ENCODE results near the gene DEFB108B. TPM values are rescaled to one million over a fixed set of nuclear protein-coding genes. Genes with fewer than 3 reads are reported as not detected.
"Not testable (repeated sequence)": the region's sequence is repeated elsewhere in the genome, so short reads cannot be mapped to it uniquely, and the experiment has no call there.

Gene DEFB108B
- polyA plus RNA-seq, 3 donors from 2014 or later, result not detected

- DNase-seq, result peak; percentile 67
- not testable (repeated sequence) for H3K9me3 Mint-ChIP-seq; H3K4me3 Mint-ChIP-seq; H3K4me1 Mint-ChIP-seq; H3K27ac Mint-ChIP-seq; H3K36me3 Mint-ChIP-seq; H3K27me3 Mint-ChIP-seq (ENCODE audit: low read depth in 3 of 3)
Observed at GRCh38 chr11:71800335-71800953, 32.6 kb upstream of the DEFB108B start.

- H3K27me3 Mint-ChIP-seq (ENCODE audit: low read depth in 3 of 3); DNase-seq; H3K4me1 Mint-ChIP-seq; H3K4me3 Mint-ChIP-seq; H3K9me3 Mint-ChIP-seq; H3K36me3 Mint-ChIP-seq; H3K27ac Mint-ChIP-seq: not testable (repeated sequence)
Observed at GRCh38 chr11:71801026-71801425, 32.0 kb upstream of the DEFB108B start.

GRCh38 chr11:71802874-71803273, 30.1 kb upstream of the DEFB108B start:
- H3K27ac Mint-ChIP-seq; H3K36me3 Mint-ChIP-seq; H3K4me1 Mint-ChIP-seq; DNase-seq; H3K27me3 Mint-ChIP-seq (ENCODE audit: low read depth in 3 of 3); H3K4me3 Mint-ChIP-seq; H3K9me3 Mint-ChIP-seq: not testable (repeated sequence)

GRCh38 chr11:71804158-71804947, 28.6 kb upstream of the DEFB108B start:
- not testable (repeated sequence) for H3K27me3 Mint-ChIP-seq (ENCODE audit: low read depth in 3 of 3); H3K4me3 Mint-ChIP-seq; H3K27ac Mint-ChIP-seq; DNase-seq; H3K36me3 Mint-ChIP-seq; H3K9me3 Mint-ChIP-seq; H3K4me1 Mint-ChIP-seq

GRCh38 chr11:71812529-71812928, 20.5 kb upstream of the DEFB108B start:
- not testable (repeated sequence) for H3K36me3 Mint-ChIP-seq; DNase-seq; H3K9me3 Mint-ChIP-seq; H3K27me3 Mint-ChIP-seq (ENCODE audit: low read depth in 3 of 3)
- H3K27ac Mint-ChIP-seq, result peak overlapping the region in 2 of 6 donors; percentile 66 to 78
- peak overlapping the region in 4 of 5 donors; percentile 62 to 92 (median 84) for H3K4me3 Mint-ChIP-seq
- H3K4me1 Mint-ChIP-seq, result peaks cover 9 to 14% of the 10 kb centered on the region in 2 donors

- Mint-ChIP-seq H3K4me1 (peaks cover 9 to 14% of the 10 kb centered on the region in 2 donors), H3K27ac (peak overlapping the region; percentile 75 to 94 (median 85)), H3K4me3 (peak overlapping the region; percentile 83 to 92 (median 90))
- not testable (repeated sequence) for H3K27me3 Mint-ChIP-seq (ENCODE audit: low read depth in 3 of 3); H3K36me3 Mint-ChIP-seq; H3K9me3 Mint-ChIP-seq
- peak; percentile 79 to 84 (median 81) for DNase-seq
Observed at GRCh38 chr11:71813481-71814355, 19.3 kb upstream of the DEFB108B start.

- H3K36me3 Mint-ChIP-seq; H3K9me3 Mint-ChIP-seq; DNase-seq; H3K4me3 Mint-ChIP-seq; H3K27ac Mint-ChIP-seq; H3K4me1 Mint-ChIP-seq; H3K27me3 Mint-ChIP-seq (ENCODE audit: low read depth in 3 of 3): not testable (repeated sequence)
Observed at GRCh38 chr11:71821539-71821938, 11.5 kb upstream of the DEFB108B start.

GRCh38 chr11:71829247-71829646, 3.8 kb upstream of the DEFB108B start:
- not testable (repeated sequence) for H3K4me1 Mint-ChIP-seq; H3K4me3 Mint-ChIP-seq; H3K36me3 Mint-ChIP-seq; H3K27ac Mint-ChIP-seq; H3K27me3 Mint-ChIP-seq (ENCODE audit: low read depth in 3 of 3); H3K9me3 Mint-ChIP-seq; DNase-seq

- H3K27me3 Mint-ChIP-seq (ENCODE audit: low read depth in 3 of 3); DNase-seq; H3K36me3 Mint-ChIP-seq; H3K4me3 Mint-ChIP-seq; H3K4me1 Mint-ChIP-seq; H3K27ac Mint-ChIP-seq; H3K9me3 Mint-ChIP-seq: not testable (repeated sequence)
Observed at GRCh38 chr11:71829686-71830085, 3.3 kb upstream of the DEFB108B start.

GRCh38 chr11:71842720-71843119, 9.7 kb downstream of the DEFB108B start:
- not testable (repeated sequence) for DNase-seq; H3K4me1 Mint-ChIP-seq; H3K27me3 Mint-ChIP-seq (ENCODE audit: low read depth in 3 of 3); H3K4me3 Mint-ChIP-seq; H3K36me3 Mint-ChIP-seq; H3K27ac Mint-ChIP-seq; H3K9me3 Mint-ChIP-seq

GRCh38 chr11:71843355-71843754, 10.4 kb downstream of the DEFB108B start:
- not testable (repeated sequence) for H3K36me3 Mint-ChIP-seq; H3K27me3 Mint-ChIP-seq (ENCODE audit: low read depth in 3 of 3); H3K27ac Mint-ChIP-seq; H3K4me3 Mint-ChIP-seq; DNase-seq; H3K4me1 Mint-ChIP-seq
- H3K9me3 Mint-ChIP-seq, result peaks cover 0 to 12% (median 9%) of the 10 kb centered on the region in 6 donors

- H3K9me3 Mint-ChIP-seq, result peaks cover 0 to 13% (median 10%) of the 10 kb centered on the region in 6 donors
- peaks cover 2 to 12% (median 9%) of the 10 kb centered on the region in 3 donors for H3K27me3 Mint-ChIP-seq (ENCODE audit: low read depth in 3 of 3)
- H3K36me3 Mint-ChIP-seq, result no peaks in the 10 kb centered on the region
- no peaks in the 10 kb centered on the region for H3K4me1 Mint-ChIP-seq
- no peak overlapping the region for H3K4me3 Mint-ChIP-seq
- no peak for DNase-seq
- no peak overlapping the region for H3K27ac Mint-ChIP-seq
Observed at GRCh38 chr11:71843858-71844257, 10.9 kb downstream of the DEFB108B start.

GRCh38 chr11:71853895-71854294, 20.9 kb downstream of the DEFB108B start:
- not testable (repeated sequence) for H3K27ac Mint-ChIP-seq; DNase-seq; H3K4me1 Mint-ChIP-seq; H3K4me3 Mint-ChIP-seq; H3K27me3 Mint-ChIP-seq (ENCODE audit: low read depth in 3 of 3)
- peaks cover 7 to 17% (median 9%) of the 10 kb centered on the region in 3 donors for H3K36me3 Mint-ChIP-seq
- peaks cover 2 to 15% (median 9%) of the 10 kb centered on the region in 6 donors for H3K9me3 Mint-ChIP-seq

- DNase-seq; H3K4me1 Mint-ChIP-seq; H3K27me3 Mint-ChIP-seq (ENCODE audit: low read depth in 3 of 3); H3K36me3 Mint-ChIP-seq; H3K27ac Mint-ChIP-seq; H3K4me3 Mint-ChIP-seq; H3K9me3 Mint-ChIP-seq: not testable (repeated sequence)
Observed at GRCh38 chr11:71855880-71856279, 22.9 kb downstream of the DEFB108B start.
